HepG2 (cell line): ENCODE data around the gene PCIF1. TPM values are rescaled to one million over a fixed set of nuclear protein-coding genes. Genes with fewer than 3 reads are reported as not detected.
A peak's percentile ranks its signal among the peaks of the same experiment; 100 is the strongest.

Experiments used
- HDAC1 ChIP-seq: sonication (generic); formaldehyde crosslinking; IDR thresholded peaks from 2 replicates; pipeline ENCODE4 v1.5.1; 2020; ENCODE audit warnings: mild to moderate bottlenecking, missing genetic modification reagents
- HNF4G ChIP-seq, 2 experiments: sonication (generic) in 1 of 2; formaldehyde crosslinking in 1 of 2; IDR thresholded peaks; 2 replicates each; pipeline versions ENCODE4 v1.4.0 to v1.6.1; 2011 to 2020; ENCODE audit warnings: borderline replicate concordance in 2 of 2, low read depth in 2 of 2, mild to moderate bottlenecking in 2 of 2, low read length in 1 of 2, missing genetic modification reagents in 1 of 2, moderate library complexity in 1 of 2
- KDM2A ChIP-seq: sonication (generic); formaldehyde crosslinking; IDR thresholded peaks from 2 replicates; pipeline ENCODE4 v1.4.0; 2020; ENCODE audit warnings: low read depth, missing genetic modification reagents, borderline replicate concordance
- PITX1 ChIP-seq: sonication (generic); formaldehyde crosslinking; IDR thresholded peaks from 2 replicates; pipeline ENCODE4 v1.5.1; 2020; ENCODE audit warnings: mild to moderate bottlenecking, missing genetic modification reagents
- RCOR2 ChIP-seq: IDR thresholded peaks from 2 replicates; pipeline ENCODE4 v1.6.1; 2016; ENCODE audit warnings: missing biosample characterization, missing genetic modification reagents
- SRY ChIP-seq: sonication (generic); formaldehyde crosslinking; IDR thresholded peaks from 2 replicates; pipeline ENCODE4 v1.8.0; 2022; ENCODE audit warnings: mild to moderate bottlenecking, missing genetic modification reagents
- STAT6 ChIP-seq: sonication (generic); formaldehyde crosslinking; IDR thresholded peaks from 2 replicates; pipeline ENCODE4 v1.4.0; 2020; ENCODE audit warnings: missing genetic modification reagents, mild to moderate bottlenecking, borderline replicate concordance
- ZBTB14 ChIP-seq: sonication (generic); formaldehyde crosslinking; IDR thresholded peaks from 2 replicates; pipeline ENCODE4 v1.4.0; 2020; ENCODE audit warnings: missing genetic modification reagents
- ZNF263 ChIP-seq: sonication (generic); formaldehyde crosslinking; IDR thresholded peaks from 2 replicates; pipeline ENCODE4 v1.4.0; 2020; ENCODE audit warnings: missing genetic modification reagents
- ZNF280D ChIP-seq: sonication (generic); formaldehyde crosslinking; IDR thresholded peaks from 2 replicates; pipeline ENCODE4 v1.5.1; 2020; ENCODE audit warnings: mild to moderate bottlenecking, missing genetic modification reagents
- ZNF629 ChIP-seq: sonication (generic); formaldehyde crosslinking; conservative IDR thresholded peaks from 2 replicates; pipeline ENCODE4 v1.5.0; 2020; ENCODE audit warnings: missing genetic modification reagents
- ZNF850 ChIP-seq: sonication (generic); formaldehyde crosslinking; conservative IDR thresholded peaks from 2 replicates; pipeline ENCODE4 v1.9.0; 2021; ENCODE audit warnings: mild to moderate bottlenecking, missing genetic modification reagents
- ZNF883 ChIP-seq: sonication (generic); formaldehyde crosslinking; IDR thresholded peaks from 2 replicates; pipeline ENCODE4 v1.5.1; 2020; ENCODE audit warnings: mild to moderate bottlenecking, missing genetic modification reagents; ENCODE audit errors: not compliant biosample characterization
- ZNF891 ChIP-seq: sonication (generic); formaldehyde crosslinking; IDR thresholded peaks from 2 replicates; pipeline ENCODE4 v1.5.0; 2020; ENCODE audit warnings: mild to moderate bottlenecking, missing genetic modification reagents
- polyA plus RNA-seq, 8 experiments: library from polyadenylated mRNA; depleted of rRNA in 3 of 8; stranded (reverse) in 7 of 8; unstranded in 1 of 8; fragments of >200 nt; fragmentation: Illumina TruSeq in 4 of 8; extraction: Trizol in 4 of 8; gene quantifications; 2 replicates each; pipeline versions ENCODE4 v1.2.1 to v1.2.3, GENCODE V29; 2011 to 2016; ENCODE audit warnings: low read depth in 4 of 8, missing spikeins in 1 of 8, mixed read lengths in 1 of 8; ENCODE audit not compliant: insufficient read depth in 1 of 8
- total RNA-seq, 5 experiments: library from RNA; depleted of rRNA; stranded (reverse); fragments of >200 nt; fragmentation: Illumina TruSeq; extraction: Trizol; gene quantifications; 2 replicates each; pipeline ENCODE4 v1.2.3, GENCODE V29; 2016; ENCODE audit warnings: low read depth in 1 of 5
- TF ChIP-seq, protein P1 (sequence below): sonication (generic); formaldehyde crosslinking; IDR thresholded peaks from 2 replicates; pipeline ENCODE4 v1.5.1; 2020; ENCODE audit warnings: missing genetic modification reagents, mild to moderate bottlenecking, borderline replicate concordance
- TF ChIP-seq, protein P2 (sequence below): sonication (generic); formaldehyde crosslinking; IDR thresholded peaks from 2 replicates; pipeline ENCODE4 v1.8.0; 2022; ENCODE audit warnings: missing genetic modification reagents, mild to moderate bottlenecking, moderate library complexity, borderline replicate concordance

The PCIF1 gene
- total and polyA plus RNA-seq, 2 of the 13 experiments (the other 11 are each of a cell fraction or from before 2014, with no cell fraction given): 20.9 to 24.4 TPM

DNA sequence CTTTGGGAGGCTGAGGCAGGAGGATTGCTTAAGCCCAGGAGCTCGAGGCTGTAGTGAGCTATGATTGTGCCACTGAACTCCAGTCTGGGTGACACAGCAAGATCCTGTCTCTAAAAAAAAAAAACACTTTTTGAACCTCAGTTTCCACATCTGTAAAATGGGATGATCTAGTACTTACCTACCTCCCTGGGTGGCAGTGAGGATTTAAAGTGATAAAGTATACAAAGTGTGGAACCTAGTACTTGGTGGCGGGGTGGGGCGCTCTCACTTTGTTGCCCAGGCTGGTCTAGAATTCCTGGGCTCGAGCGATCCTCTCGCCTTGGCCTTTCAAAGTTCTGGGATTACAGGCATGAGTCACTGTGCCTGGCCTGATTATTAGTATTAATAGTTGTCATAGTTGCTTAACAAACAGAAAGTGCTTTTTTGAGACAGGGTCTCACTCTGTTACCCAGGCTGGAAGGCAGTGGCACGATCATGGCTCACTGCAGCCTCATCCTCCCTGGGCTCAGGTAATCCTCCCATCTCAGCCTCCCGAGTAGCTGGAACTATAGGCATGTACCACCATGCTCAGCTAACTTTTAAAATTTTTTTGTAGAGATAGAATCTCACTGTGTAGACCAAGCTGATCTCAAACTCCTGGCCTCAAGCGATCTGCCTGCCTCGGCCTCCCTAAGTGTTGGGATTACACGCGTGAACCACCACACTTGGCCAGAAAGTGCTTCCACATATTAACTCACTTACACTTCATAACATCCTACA, 15.5 kb upstream of the PCIF1 start (continued):
- TF ChIP-seq ZNF280D (CRISPR knock-in tag) (peak; percentile 53; the same call in 1 of the 2 replicates), HNF4G (IDR thresholded peaks at IDR 0.05; ENCODE audit: borderline replicate concordance, low read depth, low read length) (no peak), HNF4G (CRISPR knock-in tag; IDR thresholded peaks at IDR 0.05; ENCODE audit: borderline replicate concordance, low read depth) (no peak), KDM2A (CRISPR knock-in tag) (no peak), HDAC1 (CRISPR knock-in tag) (0 out of 2 replicates have a peak, but pooled peaks have one; percentile 26), RCOR2 (CRISPR knock-in tag) (peak; percentile 76), STAT6 (CRISPR knock-in tag) (0 out of 2 replicates have a peak, but pooled peaks have one; percentile 54), ZNF883 (CRISPR knock-in tag) (no peak), PITX1 (CRISPR knock-in tag) (peak; percentile 21; the same call in 1 of the 2 replicates), ZNF850 (CRISPR knock-in tag) (no peak), ZBTB14 (CRISPR knock-in tag) (no peak), ZNF891 (CRISPR knock-in tag) (no peak), ZNF629 (peak; percentile 99), ZNF263 (CRISPR knock-in tag) (no peak), SRY (CRISPR knock-in tag) (0 out of 2 replicates have a peak, but pooled peaks have one; percentile 24)
- TF ChIP-seq, protein P1, sequence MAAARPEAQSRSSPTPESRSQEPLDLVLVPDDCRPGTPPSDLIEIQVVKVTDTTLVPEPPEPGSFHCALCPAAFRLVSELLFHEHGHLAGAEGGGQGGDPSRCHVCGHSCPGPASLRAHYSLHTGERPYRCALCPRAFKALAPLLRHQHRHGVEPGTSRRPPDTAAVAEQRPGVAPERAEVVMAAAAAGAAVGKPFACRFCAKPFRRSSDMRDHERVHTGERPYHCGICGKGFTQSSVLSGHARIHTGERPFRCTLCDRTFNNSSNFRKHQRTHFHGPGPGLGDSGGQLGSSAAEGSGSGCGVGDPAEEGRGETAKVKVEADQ (CRISPR knock-in tag): peak; percentile 95; the same call in 1 of the 2 replicates
- TF ChIP-seq, protein P2, sequence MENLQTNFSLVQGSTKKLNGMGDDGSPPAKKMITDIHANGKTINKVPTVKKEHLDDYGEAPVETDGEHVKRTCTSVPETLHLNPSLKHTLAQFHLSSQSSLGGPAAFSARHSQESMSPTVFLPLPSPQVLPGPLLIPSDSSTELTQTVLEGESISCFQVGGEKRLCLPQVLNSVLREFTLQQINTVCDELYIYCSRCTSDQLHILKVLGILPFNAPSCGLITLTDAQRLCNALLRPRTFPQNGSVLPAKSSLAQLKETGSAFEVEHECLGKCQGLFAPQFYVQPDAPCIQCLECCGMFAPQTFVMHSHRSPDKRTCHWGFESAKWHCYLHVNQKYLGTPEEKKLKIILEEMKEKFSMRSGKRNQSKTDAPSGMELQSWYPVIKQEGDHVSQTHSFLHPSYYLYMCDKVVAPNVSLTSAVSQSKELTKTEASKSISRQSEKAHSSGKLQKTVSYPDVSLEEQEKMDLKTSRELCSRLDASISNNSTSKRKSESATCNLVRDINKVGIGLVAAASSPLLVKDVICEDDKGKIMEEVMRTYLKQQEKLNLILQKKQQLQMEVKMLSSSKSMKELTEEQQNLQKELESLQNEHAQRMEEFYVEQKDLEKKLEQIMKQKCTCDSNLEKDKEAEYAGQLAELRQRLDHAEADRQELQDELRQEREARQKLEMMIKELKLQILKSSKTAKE (CRISPR knock-in tag): no peak
